DOHH2 (cell line): Measurements from ENCODE around the gene PPP1R27.

Experiments used
- H3F3A ChIP-seq: fragments of 200-600 bp; sonication (generic), shearing (Covaris generic); 2 replicates; pipeline ENCODE4 v1.6.0; 2016; ENCODE audit warnings: antibody characterized with exemption, mild to moderate bottlenecking; ENCODE audit not compliant: control insufficient read depth, insufficient read depth
- H3K27ac ChIP-seq: fragments of 200-600 bp; sonication (generic); 2 replicates; pipeline ENCODE4 v1.5.1; 2014; ENCODE audit warnings: low read depth, mild to moderate bottlenecking, low read length, moderate library complexity
- H3K27me3 ChIP-seq: fragments of 200-600 bp; sonication (generic); 2 replicates; pipeline ENCODE4 v1.6.1; 2014; ENCODE audit warnings: mild to moderate bottlenecking, low read length, mixed read lengths; ENCODE audit not compliant: control insufficient read depth
- H3K36me3 ChIP-seq: fragments of 200-600 bp; sonication (generic); 2 replicates; pipeline ENCODE4 v1.6.1; 2014; ENCODE audit warnings: mild to moderate bottlenecking, low read length, moderate library complexity, mixed read lengths; ENCODE audit not compliant: control insufficient read depth
- H3K4me1 ChIP-seq: fragments of 200-600 bp; sonication (generic); 2 replicates; pipeline ENCODE4 v1.6.1; 2014; ENCODE audit warnings: mild to moderate bottlenecking, low read length, mixed read lengths; ENCODE audit not compliant: control insufficient read depth
- H3K4me2 ChIP-seq: fragments of 200-600 bp; sonication (generic); 2 replicates; pipeline ENCODE4 v1.6.0; 2014; ENCODE audit warnings: mild to moderate bottlenecking, low read length, moderate library complexity
- H3K4me3 ChIP-seq: fragments of 200-600 bp; sonication (generic); 2 replicates; pipeline ENCODE4 v1.5.1; 2014; ENCODE audit warnings: mild to moderate bottlenecking, low read length, mixed read lengths
- H3K79me2 ChIP-seq: fragments of 200-600 bp; sonication (generic); 2 replicates; pipeline ENCODE4 v1.6.1; 2014; ENCODE audit warnings: mild to moderate bottlenecking, low read length, mixed read lengths; ENCODE audit not compliant: control insufficient read depth
- H3K9me2 ChIP-seq: fragments of 200-600 bp; sonication (generic); replicated peaks from 2 replicates; pipeline ENCODE4 v1.6.1; 2014; ENCODE audit warnings: mild to moderate bottlenecking, low read length, mixed read lengths; ENCODE audit not compliant: control insufficient read depth
- H3K9me3 ChIP-seq: fragments of 200-600 bp; sonication (generic); 2 replicates; pipeline ENCODE4 v1.6.1; 2014; ENCODE audit warnings: antibody characterized with exemption, low read length, mixed read lengths; ENCODE audit not compliant: control insufficient read depth, insufficient read depth
- H4K20me1 ChIP-seq: fragments of 200-600 bp; sonication (generic); 2 replicates; pipeline ENCODE4 v1.6.0; 2014; ENCODE audit warnings: low read depth, mild to moderate bottlenecking, antibody characterized with exemption, low read length, moderate library complexity; ENCODE audit not compliant: control insufficient read depth, insufficient read depth
- EZH2phosphoT487 ChIP-seq: fragments of 200-600 bp; sonication (generic); IDR thresholded peaks from 2 replicates; pipeline ENCODE4 v1.6.1; 2017; ENCODE audit warnings: borderline replicate concordance, mild to moderate bottlenecking, antibody characterized with exemption, low read length, moderate library complexity, mixed read lengths
- TF ChIP-seq, protein P1 (sequence below): fragments of 200-600 bp; sonication (generic); IDR thresholded peaks from one replicate; pipeline ENCODE4 v1.5.1; 2014; ENCODE audit warnings: antibody characterized with exemption, mild to moderate bottlenecking, low read depth, low read length; ENCODE audit not compliant: poor library complexity, severe bottlenecking

Gene PPP1R27

DNA sequence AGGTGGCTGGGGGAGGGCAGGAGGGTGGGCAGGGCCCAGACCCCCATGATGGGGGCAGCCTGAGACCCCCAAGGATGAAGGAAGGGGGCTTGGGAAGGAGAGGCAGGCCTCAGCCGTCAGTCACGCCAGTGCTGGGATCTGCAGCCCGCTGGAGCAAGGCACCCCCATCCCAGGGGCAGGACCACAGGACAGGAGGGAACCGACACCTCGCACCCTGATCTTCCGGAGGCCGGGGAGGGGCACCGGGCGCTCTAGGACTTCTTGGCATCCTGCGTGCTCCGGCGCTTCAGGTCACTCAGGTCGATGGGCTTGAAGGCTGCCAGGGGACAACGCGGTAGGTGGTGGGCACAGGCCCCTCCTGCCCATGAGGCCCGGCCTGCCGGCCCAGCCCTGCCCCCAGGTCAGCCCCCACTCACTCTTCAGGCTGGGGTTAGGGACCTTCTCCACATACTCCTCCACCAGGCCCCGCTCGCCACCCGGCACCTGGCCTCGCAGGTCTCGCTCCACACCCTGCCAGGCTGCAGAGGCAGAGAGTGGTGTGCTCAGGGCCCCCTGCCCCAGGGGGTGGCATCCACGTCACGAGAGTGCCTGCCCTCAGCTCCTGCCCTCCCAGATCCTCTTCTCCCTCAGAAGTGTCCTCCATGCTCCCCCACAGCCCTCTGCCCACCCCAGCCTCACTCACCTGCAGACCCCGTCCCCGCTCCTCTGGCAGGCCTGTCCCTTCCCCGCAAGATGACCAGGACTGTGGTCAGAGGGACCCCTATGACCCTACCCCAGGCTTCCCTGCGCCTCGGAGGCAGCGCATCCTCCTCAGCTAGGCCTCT, 11.6 kb downstream of the PPP1R27 start:
- H3K79me2 ChIP-seq, result no peaks in the 10 kb centered on the region
- no peaks in the 10 kb centered on the region for H3K9me2 ChIP-seq
- no peaks in the 10 kb centered on the region for H3K36me3 ChIP-seq
- no peaks in the 10 kb centered on the region for H3K9me3 ChIP-seq
- H4K20me1 ChIP-seq, result no peaks in the 10 kb centered on the region
- no peaks in the 10 kb centered on the region for H3F3A ChIP-seq
- H3K27me3 ChIP-seq, result no peaks in the 10 kb centered on the region
- TF ChIP-seq, protein P1, sequence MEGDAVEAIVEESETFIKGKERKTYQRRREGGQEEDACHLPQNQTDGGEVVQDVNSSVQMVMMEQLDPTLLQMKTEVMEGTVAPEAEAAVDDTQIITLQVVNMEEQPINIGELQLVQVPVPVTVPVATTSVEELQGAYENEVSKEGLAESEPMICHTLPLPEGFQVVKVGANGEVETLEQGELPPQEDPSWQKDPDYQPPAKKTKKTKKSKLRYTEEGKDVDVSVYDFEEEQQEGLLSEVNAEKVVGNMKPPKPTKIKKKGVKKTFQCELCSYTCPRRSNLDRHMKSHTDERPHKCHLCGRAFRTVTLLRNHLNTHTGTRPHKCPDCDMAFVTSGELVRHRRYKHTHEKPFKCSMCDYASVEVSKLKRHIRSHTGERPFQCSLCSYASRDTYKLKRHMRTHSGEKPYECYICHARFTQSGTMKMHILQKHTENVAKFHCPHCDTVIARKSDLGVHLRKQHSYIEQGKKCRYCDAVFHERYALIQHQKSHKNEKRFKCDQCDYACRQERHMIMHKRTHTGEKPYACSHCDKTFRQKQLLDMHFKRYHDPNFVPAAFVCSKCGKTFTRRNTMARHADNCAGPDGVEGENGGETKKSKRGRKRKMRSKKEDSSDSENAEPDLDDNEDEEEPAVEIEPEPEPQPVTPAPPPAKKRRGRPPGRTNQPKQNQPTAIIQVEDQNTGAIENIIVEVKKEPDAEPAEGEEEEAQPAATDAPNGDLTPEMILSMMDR, result no peak
- TF ChIP-seq EZH2phosphoT487, result no peak
- H3K27ac ChIP-seq, result no peak overlapping the region
- H3K4me1 ChIP-seq, result no peaks in the 10 kb centered on the region
- no peak overlapping the region for H3K4me2 ChIP-seq
- H3K4me3 ChIP-seq, result no peak overlapping the region

DNA sequence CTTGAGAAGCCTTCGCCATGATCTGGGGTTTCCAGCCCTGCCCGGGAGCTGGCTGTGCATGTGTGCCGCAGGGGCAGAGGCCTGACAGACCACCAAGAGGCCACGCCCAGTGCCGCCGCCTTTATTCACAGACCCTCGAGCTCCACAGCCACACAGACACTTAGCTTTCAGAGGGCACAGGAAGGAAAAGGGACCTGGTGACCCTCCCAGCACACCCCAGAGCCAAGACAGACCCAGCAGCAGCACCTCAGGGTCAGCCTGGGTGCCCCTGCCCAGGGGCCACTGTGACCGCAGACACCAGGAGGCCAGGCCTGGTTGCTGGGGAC, 12.6 kb downstream of the PPP1R27 start:
- Histone ChIP-seq H3K4me3 (no peak overlapping the region), H3F3A (no peaks in the 10 kb centered on the region), H3K36me3 (no peaks in the 10 kb centered on the region), H4K20me1 (no peaks in the 10 kb centered on the region), H3K27ac (no peak overlapping the region), H3K9me3 (no peaks in the 10 kb centered on the region), H3K4me1 (no peaks in the 10 kb centered on the region), H3K4me2 (no peak overlapping the region), H3K9me2 (no peaks in the 10 kb centered on the region), H3K79me2 (no peaks in the 10 kb centered on the region), H3K27me3 (no peaks in the 10 kb centered on the region)
- TF ChIP-seq, protein P1, result no peak
- no peak for TF ChIP-seq EZH2phosphoT487

DNA sequence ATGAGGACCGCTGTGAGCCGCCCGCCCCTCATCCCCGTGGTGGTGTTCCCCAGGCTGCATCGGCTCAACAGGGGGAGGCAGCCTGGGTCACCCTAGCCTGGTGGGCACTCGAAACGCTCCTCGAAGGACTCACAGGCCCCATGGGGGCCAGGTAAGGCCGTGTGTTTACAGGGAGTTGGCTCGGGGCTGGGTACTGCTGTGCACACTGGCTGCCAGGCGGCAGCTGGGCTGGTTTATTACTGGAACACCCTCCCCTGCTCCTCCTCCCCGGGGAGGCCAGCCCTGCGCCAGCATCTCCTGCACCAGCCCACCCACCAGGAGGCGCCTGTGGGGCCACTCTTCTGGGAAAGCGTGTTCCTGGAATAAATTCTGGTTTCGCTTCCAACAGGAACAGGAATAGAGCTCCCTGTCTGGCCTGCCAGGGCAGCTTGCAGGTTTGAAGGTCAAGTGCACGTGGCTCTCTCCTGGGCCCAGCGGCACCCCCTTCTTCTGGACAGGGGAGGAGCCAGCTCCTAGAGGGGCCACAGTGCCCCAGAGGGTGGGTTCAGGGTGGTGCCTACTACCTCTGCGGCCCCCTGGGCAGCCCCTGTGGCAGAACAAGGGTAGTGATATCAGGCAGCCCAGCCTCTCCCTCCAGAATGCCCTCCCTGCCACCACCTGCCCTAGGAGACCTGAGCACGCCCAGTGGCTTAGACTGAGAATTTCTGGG, 13.1 kb downstream of the PPP1R27 start:
- Histone ChIP-seq H3K4me1 (no peaks in the 10 kb centered on the region), H3K27me3 (no peaks in the 10 kb centered on the region), H3K4me3 (no peak overlapping the region), H3K36me3 (no peaks in the 10 kb centered on the region), H3K27ac (no peak overlapping the region), H3K9me2 (no peaks in the 10 kb centered on the region), H3K79me2 (no peaks in the 10 kb centered on the region), H3F3A (no peaks in the 10 kb centered on the region), H3K4me2 (no peak overlapping the region), H4K20me1 (no peaks in the 10 kb centered on the region), H3K9me3 (no peaks in the 10 kb centered on the region)
- no peak for TF ChIP-seq EZH2phosphoT487
- TF ChIP-seq, protein P1, result peak; percentile 32
